GM18873 (cell line): ENCODE results near the gene SYT7.

Source experiments
- ATAC-seq: cut with Tn5 transposase; IDR thresholded peaks from one replicate; pipeline ENCODE4 v1.9.1; 2021; ENCODE audit warnings: mild to moderate bottlenecking, moderate library complexity, moderate number of reproducible peaks; ENCODE audit not compliant: unreplicated experiment, low FRiP score

SYT7 gene

DNA sequence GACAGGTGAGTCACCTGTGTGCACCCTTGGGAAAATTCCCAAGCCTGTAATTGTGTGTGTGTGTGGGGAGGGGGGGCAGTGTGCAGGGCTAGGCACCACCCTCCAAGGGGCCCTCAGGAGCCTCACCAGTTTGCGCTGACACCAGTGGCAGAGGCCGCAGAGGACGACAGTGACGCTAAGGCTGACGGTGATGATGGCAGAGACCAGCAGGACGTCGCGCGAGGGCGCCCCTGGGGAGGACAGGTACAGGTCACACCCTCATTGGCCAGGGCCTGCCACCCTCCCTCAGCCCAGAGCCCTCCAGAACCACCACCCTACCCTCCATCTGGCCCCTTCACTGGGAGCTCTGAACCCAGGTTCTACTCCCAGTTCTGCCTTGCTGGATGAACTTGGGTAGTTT is 24.9 kb downstream of the SYT7 start:
- ATAC-seq = no peak

DNA sequence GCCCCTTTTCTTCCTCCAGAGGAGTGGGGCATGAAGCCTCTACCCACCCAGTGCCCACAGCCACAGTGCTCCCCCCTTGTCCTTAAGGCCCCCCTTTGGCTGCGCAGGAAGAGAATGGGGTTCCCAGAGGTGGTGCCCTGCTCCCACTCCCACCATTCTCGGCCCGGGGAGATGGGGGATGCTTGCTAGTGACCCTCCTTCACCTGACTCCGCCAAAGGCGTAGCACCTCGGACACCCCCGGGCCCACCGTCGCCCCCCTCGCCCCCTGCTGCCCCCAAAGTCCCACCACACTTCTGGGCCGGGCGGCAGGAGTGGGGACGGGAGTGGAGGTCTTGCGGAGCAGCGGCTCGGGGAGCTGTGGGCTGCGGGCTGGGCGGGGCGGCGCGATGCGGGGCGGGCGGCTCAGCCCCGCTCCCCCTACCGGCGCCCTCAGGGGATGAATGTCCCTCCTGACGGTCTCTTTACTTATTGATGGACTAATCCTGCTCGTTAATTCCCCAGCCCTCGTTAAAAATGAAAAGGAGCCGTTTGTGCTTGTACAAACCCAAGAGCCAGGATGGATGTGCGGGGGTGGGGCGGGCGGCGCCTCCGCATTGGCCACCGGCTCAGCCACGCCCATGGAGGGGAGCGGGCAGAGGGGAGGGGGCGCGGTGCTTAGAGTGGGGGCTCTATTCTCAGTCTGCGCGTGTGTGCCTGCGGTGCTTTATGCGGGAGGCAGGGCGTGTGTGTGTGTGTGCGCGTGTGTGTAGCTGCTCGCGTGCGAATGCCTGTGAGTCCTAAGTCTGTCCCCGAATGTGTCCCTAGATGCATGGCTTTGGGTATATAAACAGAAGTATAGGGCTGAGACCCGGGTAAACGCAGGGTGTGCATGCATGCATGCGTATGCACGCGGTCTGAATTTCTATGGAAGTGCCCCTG is 25.6 kb downstream of the SYT7 start:
- no peak for ATAC-seq

DNA sequence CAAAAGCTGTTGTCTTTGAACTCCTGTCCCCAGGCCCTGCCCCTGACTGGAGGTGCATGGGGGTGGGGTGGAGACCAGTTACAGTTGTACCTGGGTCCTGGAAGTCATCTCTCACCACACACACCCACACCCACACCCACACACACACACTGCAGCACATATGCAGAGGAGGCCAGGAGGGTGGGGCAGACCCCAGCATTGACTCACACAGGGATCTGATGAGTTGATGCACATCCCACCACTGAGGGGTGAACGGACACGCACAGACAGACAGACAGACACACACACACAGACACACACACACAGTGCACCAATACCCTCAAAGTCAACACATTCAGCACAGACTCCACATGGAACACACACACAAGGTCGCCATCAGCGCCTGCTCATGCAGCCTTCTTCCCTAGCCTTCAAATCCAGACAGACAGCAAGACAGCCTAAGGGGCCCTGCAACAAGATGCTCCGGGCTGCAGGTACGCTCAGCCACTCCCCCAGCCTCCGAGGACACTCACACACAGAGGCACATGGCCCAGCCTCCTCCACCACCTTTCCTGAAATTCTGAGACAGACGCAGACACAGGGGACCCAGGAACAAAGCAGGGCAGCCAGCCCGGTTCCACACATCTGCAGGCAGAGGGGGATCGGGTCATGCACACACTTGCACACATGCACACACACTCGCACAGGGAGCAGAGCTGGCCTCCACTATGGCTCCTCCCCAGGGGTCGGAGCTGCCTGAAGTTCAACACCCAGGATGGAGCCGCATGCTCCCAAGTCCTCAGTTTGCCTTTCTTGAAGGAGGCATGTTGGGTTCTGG is 26.5 kb downstream of the SYT7 start:
- no peak for ATAC-seq

- no peak for ATAC-seq
These were observed 27.3 kb downstream of the SYT7 start for GRCh38 chr11:61553373-61554171.

GRCh38 chr11:61552108-61552635 is 28.7 kb downstream of the SYT7 start:
- ATAC-seq = no peak

DNA sequence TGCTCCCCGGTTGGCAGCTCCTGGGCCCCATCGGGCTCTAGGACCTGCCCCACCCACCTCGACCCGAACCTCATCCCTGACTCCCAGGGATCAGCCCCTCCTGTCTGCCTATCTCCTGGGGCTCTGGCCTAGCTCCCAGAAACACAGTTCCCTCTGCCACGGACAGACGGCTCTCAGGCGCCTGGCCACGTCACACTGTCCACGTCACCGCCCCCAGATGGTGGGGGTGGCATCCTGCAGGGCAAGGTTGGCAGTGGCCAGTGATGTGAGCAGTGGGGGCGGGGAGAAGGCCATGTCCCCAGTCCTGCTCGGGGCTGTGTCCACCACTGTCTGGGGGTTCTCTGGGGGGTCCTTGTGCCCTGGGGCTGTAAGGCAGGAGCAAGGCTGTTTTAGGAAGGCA is 29.2 kb downstream of the SYT7 start:
- no peak for ATAC-seq

GRCh38 chr11:61550665-61551227 is 30.1 kb downstream of the SYT7 start:
- no peak for ATAC-seq

DNA sequence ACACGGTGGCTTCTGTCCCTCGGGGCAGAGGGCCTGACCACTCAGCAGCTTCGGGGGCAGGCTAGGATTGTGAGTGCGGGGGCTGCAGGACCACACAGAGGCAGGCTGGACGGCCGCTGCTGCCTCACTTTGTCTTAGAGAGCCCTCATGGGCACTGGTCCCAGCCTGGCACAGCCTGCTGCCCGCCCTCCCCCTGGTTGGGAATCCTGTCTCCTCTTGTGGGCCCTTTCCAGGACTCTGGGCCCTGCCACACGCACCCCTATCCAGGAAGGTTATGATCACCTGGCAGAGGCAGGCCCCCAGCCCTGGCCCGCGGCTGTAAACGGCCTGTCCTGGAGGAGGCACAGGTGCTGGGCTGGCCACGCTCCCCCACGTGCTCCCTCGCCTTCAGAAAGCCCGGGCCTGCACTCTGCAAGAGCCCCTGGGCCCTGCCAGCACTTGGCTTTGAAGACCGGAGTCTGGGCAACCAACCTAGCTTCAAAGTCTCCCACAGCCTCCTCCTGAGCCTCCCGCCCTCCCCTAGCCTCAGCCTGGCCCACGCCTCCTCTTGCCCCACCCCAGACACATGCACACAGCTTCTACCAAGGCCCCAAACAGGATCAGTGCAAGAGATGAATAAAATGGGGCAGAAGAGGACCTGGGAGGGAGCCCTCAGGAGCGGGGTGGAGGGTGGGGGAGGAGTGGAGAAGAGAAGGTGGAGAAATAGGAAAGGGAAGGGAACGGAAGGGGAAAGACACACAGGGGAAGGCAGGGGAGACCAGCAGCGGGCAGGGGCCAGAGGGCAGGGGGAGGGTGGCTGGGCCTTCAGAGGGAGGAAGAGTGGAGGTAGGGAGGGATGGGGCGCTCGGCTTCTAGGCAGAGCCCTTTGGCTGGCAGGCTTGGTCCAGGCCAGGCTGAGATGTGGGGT is 31.0 kb downstream of the SYT7 start:
- no peak for ATAC-seq

DNA sequence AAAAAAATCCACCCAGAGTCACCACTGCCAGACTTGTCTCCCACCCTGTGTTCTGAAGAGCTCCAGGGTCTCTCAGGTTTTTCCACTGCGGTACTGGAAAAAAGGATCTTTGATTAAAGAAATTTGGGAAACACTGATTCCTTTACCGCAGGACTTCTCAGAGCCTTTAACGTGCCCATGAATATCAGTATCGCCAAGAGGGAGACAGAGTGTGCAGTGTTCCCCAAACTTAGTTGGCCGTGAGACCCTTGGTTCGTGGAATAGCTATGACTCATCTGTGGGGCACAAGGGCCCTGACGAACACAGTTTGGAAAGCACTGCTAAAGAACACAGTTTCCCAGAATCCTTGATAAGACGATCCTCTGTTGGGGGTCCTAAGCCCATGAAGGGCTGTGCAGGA is 31.7 kb downstream of the SYT7 start:
- ATAC-seq = no peak

DNA sequence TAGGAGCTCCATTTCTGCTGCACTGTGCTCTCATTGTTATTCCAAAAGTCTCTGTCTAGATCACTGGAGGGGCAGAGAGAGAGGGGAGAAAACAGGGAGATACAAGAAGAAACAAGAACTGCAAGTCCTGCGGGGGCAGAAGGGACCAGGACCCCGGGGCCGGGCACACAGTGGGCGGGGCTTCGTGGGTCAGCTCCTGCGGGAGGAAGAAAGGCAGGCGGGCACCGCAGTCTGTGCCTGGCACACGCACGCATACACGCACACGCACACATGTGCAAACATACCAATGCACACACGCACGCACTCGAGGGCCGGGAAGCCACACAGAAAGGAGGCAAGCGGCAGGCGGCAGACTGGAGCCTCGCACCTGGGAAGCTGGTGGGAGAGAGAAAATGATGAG is 33.6 kb downstream of the SYT7 start:
- ATAC-seq = no peak

DNA sequence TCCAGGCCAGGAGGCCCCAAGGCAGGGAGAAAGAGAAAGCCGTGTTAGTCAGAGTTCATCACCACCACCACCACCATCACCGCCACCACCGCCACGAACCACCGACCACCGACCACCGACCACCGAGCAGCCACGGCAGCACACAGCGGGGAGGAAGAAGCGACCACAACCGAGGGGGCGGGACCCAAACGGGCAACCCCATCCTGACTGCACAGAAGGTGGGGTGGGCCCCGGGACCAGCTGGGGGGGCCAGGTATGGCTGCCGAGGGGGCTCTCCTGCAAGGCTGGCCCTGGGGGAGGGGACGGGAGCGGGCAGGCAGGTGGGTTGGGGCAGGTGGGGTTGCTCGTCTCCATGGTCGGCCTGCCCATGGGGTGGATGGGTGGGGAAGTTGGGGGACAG is 34.2 kb downstream of the SYT7 start:
- ATAC-seq = no peak

DNA sequence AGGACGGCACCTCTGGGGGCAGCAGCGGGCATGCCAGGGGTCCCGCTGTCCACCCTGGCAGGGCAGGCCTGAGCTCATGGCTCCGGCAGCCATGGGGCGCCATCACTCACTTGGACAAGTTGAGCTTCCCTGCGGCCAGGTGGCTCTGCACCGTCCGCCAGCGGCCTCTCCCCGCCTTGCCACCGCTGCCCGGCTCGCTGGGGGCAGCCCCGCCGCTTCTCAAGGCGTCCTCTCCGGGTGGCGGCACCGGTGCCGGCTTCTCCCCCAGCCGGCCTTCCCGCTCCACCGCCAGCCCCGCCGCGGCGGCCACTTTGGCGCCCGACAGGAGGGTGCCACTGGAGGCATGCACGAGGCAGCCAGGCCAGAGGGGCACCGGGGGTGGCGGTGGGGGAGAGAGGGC is 35.0 kb downstream of the SYT7 start:
- no peak for ATAC-seq

- no peak for ATAC-seq
These were observed 35.5 kb downstream of the SYT7 start for GRCh38 chr11:61545341-61545740.

DNA sequence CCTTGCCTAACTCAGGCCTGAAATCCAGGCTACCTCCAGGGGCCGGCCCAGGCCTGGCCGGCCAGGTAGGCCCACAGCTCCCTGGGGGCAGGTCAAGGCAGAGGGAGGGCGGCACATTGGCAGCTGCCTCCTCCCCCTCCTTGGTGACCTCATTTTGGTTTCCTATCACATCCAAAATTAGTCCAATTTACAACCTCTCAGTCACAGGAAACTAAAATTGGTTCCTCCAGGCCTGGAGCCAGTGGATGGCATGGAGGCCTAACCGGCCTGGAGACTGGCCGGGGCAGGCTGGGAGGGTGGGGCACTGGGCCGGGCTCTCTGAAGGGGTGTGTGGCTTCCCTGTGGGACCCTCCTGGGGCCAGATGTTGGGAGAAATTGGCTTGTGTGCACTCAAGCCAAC is 36.4 kb downstream of the SYT7 start:
- no peak for ATAC-seq

DNA sequence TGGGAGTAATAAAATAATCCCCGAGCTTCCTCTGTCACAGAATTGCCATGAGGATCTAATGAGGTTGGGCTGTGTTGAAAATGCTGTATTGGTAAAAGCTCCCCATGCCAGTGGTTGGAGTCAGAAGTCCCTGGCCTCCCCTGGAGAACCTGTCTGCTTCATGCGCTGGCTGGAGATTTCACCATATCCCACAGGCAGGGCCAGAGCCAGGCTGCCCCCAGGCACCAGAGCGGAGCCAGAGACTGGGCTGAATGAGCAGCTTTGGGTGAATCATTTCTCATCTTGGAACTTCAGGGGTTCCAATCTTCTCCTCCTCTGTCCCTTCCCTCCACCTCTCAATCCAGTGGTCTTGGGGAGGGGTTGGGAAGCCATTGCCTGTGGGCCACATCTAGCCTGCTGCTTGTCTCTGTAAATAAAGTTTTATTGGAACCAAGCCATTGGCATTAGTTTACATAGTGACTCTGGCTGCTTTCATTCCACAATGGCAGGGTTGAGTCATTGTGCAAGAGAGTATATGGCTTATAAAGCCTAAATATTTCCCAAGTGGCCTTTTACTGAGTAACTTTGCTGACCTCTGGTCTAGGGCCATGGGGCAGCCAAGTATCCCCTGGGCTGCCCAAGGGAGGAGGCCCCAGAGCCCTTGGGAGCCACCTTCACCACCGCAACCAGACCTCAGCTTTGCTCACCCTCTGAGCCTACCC is 37.1 kb downstream of the SYT7 start:
- no peak for ATAC-seq

DNA sequence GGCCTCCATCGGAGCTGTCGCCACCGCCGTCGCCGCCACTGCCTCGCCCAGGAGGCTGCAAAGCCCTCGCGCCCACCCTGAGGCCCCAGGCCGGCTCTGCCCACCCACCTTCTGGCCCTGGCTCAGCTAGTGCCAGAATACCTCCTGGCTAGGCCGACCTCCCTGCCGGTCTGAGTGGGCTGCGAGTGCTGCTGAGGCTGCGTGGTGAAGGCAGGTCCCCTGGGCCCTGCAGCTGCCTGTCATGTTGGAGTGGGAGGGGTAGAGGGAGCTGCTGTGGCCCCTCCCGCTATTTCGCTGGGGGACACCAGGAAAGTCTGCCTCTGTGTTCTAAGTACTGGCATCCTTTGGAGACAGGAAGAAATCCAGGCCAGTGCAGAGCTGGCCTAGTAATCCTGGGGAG is 38.2 kb downstream of the SYT7 start:
- ATAC-seq = no peak

- ATAC-seq = no peak
These were observed 38.8 kb downstream of the SYT7 start for GRCh38 chr11:61542024-61542461.

DNA sequence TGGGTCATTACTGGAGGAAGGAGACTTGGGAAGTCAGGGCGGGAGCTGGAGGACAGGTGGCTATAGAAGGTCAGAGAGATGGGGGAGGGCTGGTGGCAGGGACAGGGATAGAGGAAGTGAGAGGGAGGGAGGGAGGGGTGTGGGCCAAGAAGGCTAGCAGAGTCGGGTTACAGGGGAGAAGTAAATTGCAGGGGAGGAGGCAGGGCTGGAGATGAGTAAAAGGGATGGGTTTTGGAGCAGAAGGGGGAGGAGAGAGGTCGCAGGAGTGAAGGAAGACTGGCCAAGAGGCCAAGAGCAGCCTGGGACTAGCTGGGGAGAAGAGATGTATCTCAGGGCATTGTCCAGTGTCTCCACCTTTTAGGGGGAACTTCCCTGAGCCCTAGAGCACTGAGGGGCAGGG is 39.3 kb downstream of the SYT7 start:
- ATAC-seq = no peak

DNA sequence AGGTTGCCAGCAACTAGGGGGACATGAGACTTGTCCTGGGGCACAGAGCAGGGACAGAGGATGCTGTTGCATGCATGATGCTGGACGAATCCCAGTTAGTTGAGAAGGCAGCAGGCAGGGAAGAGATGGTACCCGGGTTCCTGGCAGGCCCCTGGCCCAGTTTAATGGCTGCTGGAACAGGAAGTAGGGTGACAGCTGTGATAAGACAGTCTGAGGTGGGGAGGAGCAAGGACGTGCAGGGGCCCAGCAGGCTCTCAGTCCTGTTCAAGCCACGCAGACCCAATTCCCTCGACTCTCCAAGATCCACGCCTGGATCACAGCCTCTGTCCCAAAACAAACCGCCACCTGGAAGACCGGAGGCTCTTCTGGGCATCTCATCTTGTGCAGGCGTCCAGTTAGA is 40.3 kb downstream of the SYT7 start:
- no peak for ATAC-seq
